ENCODE measurements around the gene SAMD5.

DNA sequence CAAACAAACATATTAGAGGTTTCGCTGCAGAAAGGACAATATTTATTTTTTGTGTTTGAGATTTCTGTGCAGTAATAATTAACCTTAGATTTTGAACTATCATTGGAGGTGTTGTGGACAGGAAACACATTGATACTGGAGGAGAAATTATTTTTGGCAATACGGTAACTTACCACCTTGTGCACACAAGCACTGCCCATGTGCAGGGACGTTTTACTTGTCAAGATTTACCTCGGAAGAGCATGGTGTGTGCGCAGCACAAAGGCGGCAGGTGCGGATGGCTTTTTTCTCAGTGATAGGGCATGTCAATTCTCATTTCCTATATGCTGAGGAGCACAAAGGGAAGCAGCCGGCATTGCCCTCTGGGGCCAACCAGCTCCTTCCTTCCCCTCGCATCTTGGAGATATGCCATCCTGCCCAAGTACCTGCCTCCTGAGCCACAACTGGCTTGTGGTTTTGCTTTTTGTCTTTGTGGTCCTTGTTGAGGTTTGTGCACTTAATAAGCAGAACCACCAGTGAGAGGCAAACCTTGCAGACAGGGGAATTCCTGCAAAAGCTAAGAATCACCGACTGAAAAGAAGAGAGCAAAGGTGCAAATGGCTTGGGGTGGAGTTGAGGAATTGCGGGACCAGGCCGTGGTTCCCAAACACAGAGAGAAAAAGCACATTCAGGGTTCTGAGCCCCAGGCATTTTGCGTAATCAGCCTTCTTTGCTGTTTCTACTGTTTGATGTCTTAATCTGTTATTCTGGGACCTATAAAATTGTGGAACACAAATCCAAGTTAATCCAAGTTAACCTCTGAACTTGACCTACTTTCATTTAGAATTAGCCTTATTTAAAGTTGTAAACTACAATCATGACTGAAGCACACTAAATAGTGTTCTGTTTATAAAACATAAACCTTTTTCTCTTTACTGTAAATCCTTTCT lies 21.9 kb downstream of the SAMD5 start:
- TF ChIP-seq, protein P1, sequence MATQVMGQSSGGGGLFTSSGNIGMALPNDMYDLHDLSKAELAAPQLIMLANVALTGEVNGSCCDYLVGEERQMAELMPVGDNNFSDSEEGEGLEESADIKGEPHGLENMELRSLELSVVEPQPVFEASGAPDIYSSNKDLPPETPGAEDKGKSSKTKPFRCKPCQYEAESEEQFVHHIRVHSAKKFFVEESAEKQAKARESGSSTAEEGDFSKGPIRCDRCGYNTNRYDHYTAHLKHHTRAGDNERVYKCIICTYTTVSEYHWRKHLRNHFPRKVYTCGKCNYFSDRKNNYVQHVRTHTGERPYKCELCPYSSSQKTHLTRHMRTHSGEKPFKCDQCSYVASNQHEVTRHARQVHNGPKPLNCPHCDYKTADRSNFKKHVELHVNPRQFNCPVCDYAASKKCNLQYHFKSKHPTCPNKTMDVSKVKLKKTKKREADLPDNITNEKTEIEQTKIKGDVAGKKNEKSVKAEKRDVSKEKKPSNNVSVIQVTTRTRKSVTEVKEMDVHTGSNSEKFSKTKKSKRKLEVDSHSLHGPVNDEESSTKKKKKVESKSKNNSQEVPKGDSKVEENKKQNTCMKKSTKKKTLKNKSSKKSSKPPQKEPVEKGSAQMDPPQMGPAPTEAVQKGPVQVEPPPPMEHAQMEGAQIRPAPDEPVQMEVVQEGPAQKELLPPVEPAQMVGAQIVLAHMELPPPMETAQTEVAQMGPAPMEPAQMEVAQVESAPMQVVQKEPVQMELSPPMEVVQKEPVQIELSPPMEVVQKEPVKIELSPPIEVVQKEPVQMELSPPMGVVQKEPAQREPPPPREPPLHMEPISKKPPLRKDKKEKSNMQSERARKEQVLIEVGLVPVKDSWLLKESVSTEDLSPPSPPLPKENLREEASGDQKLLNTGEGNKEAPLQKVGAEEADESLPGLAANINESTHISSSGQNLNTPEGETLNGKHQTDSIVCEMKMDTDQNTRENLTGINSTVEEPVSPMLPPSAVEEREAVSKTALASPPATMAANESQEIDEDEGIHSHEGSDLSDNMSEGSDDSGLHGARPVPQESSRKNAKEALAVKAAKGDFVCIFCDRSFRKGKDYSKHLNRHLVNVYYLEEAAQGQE (IDR thresholded peaks at IDR 0.05; ENCODE audit: low read depth, low read length), result no peak
- TF ChIP-seq, protein P2, sequence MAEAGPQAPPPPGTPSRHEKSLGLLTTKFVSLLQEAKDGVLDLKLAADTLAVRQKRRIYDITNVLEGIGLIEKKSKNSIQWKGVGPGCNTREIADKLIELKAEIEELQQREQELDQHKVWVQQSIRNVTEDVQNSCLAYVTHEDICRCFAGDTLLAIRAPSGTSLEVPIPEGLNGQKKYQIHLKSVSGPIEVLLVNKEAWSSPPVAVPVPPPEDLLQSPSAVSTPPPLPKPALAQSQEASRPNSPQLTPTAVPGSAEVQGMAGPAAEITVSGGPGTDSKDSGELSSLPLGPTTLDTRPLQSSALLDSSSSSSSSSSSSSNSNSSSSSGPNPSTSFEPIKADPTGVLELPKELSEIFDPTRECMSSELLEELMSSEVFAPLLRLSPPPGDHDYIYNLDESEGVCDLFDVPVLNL (IDR thresholded peaks at IDR 0.05; ENCODE audit: low read depth, low read length), result no peak
- TF ChIP-seq POLR2A (IDR thresholded peaks at IDR 0.05; ENCODE audit: low read depth, low read length) (no peak), EP300 (IDR thresholded peaks at IDR 0.05; ENCODE audit: borderline replicate concordance in 1 of 2, control insufficient read depth in 1 of 2, low read depth in 2 of 2, low read length in 2 of 2) (no peak), MTA2 (IDR thresholded peaks at IDR 0.05; ENCODE audit: low read depth) (no peak), ETV6 (conservative IDR thresholded peaks at IDR 0.05 in 1 of 2, IDR thresholded peaks at IDR 0.05 in 1 of 2; ENCODE audit: borderline replicate concordance in 1 of 2, low read depth in 1 of 2) (no peak), TAF1 (IDR thresholded peaks at IDR 0.05; ENCODE audit: borderline replicate concordance, low read depth, low read length) (no peak)
